T-helper 1 cell (primary cell): ENCODE measurements around the gene SPTB.
"Not testable (repeated sequence)": the region's sequence is repeated elsewhere in the genome, so short reads cannot be mapped to it uniquely, and the experiment has no call there.

Experiments
- DNase-seq, 5 donors: peaks; one replicate each; pipeline ENCODE4 v3.0.0-alpha.2; 2012 to 2020
- total RNA-seq, 4 donors: gene quantifications; one replicate each; lab custom pipeline; 2026; lab: John Stamatoyannopoulos, UW

SPTB gene
- total RNA-seq: 0.15 to 2.0 (median 0.37) reads per million in 4 donors

DNA sequence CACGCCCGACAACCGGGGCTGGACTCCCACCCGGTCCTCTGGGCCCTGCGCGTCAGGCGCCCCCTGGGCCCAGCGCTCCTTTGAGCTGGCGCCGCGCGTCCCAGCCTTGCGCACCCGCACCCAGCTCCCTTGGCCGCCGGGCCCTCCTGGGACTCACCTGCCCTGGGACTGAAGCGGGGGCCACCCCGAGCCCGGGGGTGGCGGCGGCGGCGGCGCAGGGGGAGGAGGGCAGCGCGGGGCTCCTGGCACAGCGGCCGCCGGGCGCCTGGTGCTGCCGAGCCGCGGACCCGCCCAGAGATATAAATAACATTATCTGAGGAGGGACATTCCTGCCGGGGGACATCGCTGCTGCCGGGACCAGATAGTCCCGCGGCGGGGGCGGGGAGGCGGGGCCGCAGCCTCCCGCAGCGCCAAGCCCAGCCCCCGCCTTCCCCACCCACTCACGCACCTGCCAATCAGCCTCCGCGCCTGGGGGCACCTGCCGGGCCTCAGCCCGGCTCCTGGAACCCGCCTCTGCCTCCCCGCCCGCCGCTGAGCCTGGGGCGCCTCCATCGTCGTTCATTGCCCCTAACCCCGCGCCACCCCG is at the start of gene SPTB:
Gene SPTB, minus strand, starts transcription at position 273 of the 586 bp plus-strand sequence. CDS start 56,813 bp downstream, outside the sequence.
- peak in 4 of 5 donors; percentile 24 to 50 (median 42) for DNase-seq

DNA sequence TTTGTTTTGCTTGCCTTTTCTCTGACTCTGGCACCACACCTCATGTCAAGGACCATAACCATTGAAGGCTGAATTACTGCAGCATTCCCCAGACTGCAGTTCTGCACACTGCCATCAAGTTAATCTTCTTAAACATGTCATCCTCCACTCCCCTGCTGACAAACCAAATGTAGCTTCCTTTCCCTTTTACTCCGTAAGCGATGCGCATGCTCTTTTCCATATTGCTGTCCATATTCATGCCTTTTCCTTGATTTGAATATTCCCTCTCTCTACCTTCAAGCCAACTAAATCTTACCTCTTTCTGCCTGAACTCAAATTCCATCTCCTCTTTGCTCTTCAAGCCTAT is 49.3 kb upstream of the SPTB start:
- no peak for DNase-seq

DNA sequence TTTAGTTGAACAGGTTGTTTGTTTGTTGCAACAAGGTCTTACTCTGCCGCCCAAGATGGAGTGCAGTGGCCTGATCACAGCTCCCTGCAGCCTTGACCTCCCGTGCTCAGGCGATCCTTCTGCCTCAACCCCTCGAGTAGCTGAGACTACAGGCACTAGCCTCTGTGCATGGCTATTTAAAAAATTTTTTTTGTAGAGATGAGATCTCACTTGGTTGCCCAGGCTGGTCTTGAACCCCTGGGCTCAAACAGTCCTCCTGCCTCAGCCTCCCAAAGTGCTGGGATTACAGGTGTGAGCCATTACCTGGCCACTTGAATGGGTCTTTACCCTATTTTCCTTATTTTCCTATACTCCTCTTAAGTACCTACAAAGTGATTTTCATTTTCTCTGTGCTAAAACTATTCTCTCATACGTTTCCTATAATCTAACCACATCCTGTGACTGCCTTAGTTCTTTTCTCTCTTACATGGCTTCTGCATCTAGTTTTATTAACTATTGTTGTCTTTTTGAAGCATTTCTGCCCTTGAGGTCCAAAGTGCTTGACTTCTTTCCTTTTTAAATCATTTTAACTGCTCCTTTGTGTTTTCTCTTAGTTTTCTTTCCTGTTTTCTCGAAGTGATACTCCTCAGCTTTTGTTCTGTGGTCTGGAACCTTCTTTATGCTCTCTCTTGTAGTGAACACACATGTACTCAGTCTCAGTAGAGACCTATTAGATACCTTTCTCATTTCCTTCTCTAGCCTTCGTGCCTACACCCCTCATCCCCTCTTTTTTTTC is 48.7 kb upstream of the SPTB start:
- DNase-seq: peak in 1 of 5 donors; percentile 57

DNA sequence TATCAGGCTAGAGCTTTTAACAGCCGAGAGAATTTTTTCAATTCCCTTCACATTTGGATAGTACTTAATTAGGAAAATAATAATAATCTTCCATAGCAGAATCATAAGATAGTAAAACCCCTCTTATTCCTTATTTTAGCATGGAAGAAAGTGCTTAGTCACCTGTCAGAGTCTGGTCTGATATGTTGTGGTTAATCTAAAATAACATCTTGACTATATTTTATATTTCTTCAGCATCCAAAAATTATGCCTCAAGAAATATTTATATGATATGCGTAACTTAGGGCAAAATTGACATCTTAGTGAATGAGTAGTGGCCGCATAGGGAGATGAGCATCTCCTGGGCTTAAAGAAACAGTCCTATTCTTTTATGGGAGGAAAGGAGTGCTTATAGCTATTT is 47.3 kb upstream of the SPTB start:
- DNase-seq: no peak

DNA sequence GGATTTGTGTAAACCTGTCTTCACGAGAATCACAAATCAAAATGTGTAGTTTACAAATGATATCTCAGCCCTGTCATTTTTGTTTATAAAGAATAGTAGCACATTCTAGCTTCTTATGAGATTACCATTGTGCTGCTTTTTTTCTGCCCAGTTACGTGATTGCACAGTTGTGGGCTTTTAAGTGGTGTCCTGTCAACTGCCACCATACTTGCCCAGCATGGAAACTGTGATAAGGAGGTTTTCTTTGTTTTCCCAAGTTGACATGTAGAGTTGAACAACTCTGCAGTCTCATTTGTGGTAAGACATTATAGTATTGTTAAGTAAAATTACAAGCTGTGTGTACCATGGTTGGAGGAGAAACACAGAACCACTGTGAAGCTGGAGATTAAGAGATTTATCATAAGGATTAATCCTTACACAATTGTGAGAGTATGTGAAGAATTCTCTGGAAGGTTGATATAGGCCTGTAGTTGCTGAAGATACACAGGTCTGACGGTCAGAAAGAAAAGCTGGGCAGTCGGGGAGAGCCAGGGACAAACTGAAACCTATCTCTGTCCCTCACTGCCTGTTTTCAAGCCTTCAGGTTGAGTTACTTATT is 46.8 kb upstream of the SPTB start:
- no peak for DNase-seq

DNA sequence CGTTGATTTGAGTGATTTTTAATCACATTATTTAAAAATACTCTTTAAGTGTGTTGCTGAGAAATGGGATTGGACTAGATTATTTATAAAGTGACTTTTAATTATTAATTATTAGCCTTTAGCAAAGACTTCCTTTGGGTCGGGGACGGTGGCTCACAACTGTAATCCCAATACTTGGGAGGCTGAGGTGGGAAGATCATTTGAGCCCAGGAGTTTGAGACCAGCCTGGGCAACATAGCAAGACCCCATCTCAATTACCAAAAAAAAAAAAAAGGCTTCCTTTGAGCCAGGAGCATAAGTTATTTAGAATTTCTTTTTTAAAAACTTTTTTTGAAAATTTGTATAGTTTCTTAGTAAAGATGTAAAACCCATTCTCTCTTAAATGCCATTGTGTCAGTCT is 43.3 kb upstream of the SPTB start:
- DNase-seq: no peak

DNA sequence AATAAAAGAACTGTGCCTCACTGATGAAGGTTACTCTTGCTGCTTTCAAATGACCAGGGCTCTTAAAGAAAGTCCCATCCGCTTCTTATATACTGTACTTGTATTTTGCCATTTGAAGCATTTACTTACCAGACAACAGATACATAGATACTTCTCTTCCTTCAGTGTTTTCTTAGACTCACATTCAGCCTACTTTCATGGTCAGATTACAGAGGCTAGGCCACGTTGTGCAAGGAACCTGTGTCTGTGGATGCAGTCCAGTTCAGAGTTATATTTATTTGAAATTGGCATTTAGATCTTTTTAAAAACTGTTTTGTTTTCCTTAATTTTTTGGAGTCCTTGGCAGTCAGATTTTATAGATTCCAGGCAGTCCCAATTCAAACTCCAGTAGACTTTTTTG is 40.8 kb upstream of the SPTB start:
- no peak for DNase-seq

DNA sequence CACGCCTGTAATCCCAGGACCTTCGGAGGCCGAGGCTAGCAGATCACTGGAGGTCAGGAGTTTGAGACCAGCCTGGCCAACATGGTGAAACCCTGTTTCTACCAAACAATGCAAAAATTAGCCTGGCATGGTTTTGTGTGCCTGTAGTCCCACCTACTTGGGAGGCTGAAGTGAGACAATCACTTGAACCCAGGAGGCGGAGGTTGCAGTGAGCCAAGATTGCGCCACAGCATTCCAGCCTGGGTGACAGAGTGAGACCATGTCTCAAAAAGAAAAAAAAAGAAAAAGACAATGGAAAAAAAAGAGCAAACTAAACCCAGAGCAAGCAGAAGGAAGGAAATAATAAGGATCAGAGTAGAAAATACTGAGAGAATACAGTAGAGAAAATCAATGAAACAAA is 39.9 kb upstream of the SPTB start:
- no peak for DNase-seq

DNA sequence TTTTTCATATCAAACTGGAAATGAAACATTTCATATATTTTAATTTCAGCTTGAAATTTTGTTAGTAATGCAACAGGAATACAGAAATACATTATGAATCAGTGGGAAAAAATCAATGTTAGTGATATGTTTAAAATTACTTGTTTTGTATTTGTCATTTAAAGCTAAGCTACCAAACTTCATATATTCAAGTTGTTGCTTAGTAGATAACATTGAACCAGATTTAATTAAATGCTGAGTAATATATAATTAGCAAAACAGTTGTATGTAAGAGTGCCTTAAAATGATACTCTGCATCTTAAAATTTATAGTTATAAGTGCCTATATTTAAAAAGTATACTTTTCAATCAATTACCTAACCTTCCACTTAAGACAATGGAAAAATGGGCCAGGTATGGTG is 39.5 kb upstream of the SPTB start:
- no peak for DNase-seq

DNA sequence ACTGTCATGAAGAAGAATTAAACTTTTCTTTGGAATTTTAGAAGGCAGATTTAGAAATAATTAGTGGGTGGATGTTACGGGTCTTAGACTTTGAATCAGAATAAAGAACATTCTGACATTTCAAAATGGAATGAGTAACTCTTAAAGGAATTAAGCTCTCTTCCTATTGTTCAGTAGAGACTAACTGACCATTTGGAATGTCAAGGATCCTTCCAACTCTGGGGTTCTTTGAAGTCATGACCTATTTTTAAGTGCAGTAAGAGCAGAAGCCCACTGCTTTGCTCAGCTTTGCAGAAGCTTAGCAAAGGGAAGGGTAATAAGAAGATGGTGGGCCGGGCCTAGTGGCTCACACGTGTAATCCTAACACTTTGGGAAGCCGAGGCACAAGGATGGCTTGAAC is 38.5 kb upstream of the SPTB start:
- DNase-seq: no peak

DNA sequence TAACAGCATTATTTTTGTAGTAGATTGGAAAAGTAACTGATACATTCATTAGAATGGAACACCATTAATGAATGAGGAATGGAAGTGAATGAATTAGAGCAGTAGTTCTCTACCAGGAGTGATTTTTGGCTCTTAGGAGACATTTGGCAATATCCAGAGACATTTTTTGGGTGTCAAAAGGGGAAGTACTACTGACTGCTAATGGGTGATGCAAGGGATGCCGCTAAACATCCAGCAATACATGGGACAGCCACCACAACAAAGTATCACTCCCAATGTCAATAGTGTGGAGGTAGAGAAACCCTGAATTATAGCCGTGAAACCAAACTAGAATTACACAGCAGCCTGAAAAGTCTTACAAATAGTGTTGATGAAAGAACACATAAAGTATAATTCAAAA is 36.1 kb upstream of the SPTB start:
- no peak for DNase-seq

DNA sequence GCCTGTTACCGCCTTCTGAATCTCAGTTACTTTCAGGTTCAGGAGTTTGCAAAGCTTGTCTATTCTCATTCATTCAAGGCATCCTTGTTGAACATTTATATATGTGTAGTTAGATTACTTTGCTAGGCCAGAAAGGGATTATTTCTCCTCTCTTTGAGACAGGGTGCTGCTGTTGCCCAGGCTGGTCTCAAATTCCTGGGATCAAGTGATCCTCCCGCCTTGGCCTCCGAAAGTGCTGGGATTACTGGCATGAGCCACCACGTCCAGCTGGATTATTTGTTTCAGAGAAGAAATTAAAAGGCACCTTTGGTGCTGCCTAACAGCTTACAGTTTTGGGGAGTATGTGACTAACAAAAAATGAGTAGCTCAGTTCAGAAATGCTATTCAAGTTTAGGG is 35.3 kb upstream of the SPTB start:
- DNase-seq: no peak

DNA sequence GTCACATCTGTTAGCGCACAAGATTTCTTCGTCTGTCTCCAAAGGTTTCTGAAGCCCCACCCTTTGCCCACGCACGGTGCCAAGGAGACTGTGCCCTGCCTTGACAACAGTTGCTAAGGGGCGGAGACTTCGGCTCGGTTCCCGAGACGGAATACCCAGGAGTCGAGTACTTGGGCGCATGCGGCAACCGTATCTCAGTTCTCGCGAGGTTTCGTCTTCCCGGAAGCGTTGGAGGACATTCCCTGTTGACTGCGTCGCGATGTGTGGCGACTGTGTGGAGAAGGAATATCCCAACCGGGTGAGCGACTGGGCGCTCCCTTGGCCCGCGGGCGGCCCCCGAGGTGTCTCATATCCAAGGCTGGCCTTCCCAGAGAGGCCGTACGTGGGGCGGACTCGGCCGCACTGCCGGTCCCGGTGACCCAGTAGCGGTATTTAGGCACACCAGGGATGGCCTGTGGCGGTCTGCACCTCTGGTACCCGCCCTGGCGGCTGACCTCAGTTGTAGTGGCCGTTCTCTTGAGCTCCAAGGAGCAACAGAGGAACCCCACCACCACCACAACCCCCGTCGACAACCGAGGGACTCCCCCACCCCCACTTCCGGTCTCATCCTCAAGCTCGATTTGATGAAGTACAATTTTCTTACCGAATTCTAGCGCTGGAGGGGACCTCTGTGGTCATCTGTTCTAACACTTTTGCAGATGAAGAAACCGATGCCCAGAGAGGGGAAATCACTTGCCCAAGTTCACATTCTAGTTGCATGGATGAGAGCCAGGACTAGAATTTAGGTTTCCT is 34.7 kb upstream of the SPTB start, which contains the start of gene CHURC1:
Gene CHURC1, plus strand, starts transcription at position 219 of the 792 bp plus-strand sequence. Its CDS starts 41 bp downstream, at position 260.
- peak; percentile 93 to 98 (median 96) for DNase-seq

DNA sequence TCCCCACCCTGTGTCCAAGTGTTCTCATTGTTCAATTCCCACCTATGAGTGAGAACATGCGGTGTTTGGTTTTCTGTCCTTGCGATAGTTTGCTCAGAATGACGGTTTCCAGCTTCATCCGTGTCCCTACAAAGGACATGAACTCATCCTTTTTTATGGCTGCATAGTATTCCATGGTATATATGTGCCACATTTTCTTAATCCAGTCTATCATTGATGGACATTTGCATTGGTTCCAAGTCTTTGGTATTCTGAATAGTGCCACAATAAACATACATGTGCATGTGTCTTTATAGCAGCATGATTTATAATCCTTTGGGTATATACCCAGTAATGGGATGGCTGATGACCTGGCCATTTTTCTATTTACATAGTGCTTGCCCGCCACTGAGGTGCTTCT is 33.8 kb upstream of the SPTB start:
- not testable (repeated sequence) for DNase-seq

DNA sequence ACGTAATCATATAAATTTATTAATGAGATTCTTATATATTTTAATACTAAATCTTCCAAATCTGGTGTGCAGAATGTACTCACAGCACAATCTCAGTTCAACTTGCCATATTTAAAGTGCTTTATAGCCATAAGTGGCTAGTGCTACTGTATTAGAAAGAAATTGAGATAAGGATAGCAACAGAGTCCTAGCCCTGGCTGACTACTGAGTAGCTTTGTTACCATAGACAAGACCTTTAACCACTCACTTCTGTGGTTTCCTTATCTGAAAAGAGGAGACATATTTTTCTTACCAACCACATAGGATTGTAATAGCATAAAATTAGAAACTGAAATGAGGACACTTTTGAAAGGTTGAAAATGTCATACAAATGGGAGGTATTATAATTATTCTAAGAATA is 32.6 kb upstream of the SPTB start:
- no peak for DNase-seq

DNA sequence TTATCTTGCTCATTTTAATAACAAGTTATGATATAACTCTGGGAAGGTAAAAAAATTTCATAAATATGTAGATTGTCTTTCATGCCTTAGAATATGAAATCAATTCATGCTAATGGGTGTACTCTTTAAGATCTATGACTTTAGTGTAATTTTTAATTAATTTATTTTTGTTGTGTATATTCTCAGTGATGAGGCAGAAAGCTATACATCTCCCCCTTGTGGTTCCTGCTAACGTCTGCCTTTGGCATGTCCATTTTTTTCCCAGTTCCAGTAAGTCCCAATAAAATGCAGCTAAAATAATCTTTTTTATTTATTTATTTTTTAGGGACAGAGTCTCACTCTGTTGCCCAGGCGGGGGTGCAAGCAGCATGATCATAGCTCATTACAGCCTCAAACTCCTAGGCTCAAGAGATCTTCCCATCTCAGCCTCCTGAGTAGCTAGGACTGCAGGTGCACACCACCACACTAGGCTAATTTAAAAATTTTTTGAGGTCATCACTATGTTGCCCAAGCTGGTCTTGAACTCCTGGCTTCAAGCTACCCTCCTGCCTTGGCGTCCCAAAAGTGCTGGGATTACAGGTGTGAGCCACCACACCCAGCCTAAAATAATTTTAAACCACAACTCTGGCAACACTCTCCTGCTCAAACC is 31.3 kb upstream of the SPTB start:
- no peak for DNase-seq

DNA sequence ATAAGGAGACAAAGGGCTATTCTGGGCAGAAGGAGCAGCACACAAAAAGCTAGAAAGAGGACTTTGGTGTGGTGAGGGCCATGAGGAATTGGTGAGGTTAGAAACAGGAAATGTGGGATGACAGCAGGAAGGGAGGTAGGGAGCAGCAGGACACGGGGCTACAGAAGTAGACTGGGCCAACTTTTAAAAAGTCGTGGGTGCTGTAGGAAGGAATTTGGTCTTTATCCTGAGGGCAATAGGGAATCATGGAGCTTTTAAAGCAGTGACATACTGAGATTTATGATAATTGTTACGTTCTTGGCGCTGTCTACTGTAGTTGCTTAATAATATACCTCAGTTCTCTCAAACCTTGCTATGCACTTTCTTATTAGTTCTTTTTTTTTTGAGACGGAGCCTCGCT is 26.3 kb upstream of the SPTB start:
- no peak for DNase-seq

DNA sequence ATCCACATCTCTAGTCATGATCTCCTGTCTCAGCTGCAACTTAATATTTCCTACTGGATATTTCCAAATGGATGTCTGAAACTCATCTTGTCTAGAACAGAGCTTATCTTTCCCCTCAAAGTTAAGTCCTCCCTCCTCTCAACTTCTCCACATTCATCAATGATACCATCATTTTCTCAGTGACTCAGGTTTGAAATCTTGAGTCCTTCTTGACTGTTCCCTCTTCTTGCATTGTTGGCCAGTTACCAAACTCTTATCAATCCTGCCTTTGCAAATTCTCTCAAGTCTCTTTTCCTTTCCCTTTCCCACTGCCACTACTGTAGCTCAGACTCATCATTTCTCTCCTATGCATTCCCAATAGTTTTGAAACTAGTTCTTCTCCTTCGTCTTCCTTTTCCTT is 20.3 kb upstream of the SPTB start:
- no peak for DNase-seq

DNA sequence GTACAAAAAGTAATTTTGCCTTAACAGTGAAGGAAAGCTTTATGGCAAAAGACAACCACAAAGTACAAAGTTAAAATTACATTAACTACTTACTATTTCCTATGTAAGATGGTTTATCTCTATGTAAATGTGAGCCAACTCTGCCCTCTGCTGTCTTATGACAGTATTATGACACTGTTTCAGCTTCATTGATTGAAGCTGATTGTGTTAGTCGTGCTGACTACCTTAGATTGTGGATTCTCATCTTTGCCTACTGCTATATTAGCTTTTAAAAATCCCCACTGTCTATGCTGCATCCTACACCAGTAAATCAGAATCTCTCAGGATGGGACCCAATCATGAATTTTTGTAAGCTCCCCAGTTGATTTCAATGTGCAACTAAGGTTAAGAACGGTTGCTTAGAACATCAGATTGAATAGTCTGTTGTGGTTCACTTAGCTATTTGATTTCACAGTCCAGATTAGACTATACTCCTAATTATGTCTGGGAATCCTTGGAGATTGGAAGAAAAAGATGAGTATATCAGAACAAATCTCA is 12.2 kb upstream of the SPTB start:
- DNase-seq: peak in 4 of 5 donors; percentile 8 to 50 (median 32)

DNA sequence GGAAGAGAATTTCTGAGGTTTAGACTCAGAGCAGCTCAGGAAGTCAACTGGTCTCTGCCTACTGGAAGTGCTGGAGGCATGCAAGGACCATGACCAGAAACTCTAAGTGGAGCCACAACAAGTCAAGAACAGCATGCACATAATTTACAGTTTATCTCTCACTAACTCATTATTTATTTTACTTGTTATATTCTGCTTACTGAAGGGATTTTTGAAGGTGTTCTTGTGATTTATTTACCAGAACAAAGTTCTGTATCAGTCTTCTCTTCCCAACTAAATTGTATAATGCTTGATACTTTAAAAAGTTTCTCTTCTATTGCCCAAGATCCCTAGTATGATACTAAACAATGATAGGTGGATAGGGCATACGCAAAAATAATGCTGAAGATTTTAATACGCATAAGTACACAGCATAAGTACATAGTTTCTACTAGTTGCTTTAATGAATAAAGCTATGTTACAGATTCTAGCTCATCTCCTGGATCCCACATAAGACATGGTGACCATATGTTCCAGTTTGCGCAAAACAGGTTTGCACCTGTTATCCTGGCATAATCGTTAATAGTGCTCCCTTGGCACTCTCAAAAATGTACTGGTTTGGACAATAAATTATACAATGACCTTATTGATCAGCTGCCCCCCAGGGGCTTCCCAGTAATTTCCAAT is 11.6 kb upstream of the SPTB start:
- no peak for DNase-seq

DNA sequence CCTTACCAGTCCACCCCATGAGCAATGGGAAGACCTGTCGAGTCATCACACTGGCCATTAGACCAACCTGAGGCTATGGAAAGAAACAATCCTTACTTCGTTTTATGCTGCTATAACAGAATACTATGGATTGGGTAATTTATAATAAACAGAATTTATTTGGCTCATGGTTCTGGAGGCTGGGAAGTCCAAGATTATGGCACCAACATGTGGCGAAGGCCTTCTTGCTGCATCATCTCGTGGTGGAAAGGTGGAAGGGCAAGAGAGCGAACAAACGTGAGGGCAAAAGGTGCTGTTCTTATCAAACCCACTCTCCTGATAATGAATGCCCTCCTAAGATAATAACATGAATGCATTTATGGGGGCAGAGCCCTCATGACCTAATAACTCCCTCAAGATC is 9.6 kb upstream of the SPTB start:
- no peak for DNase-seq

DNA sequence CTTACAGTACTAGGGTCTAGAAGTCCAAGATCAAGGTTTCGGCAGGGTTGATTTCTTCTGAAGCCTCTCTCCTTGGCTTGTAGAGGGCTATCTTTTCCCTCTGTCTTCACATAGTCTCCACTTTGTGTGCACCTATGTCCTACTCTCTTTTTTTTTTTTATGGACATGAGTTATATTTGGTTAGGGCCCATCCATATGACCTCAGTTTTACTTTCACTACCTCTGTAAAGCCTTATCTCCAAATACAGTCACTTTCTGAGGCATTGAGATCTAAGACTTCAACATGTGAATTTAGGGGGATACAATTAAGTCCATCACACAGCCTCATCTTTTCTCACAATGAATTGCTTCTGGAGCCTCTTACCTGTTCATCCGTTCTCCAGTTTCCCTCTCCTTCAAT is 5.9 kb upstream of the SPTB start:
- no peak for DNase-seq
